Stomach (tissue), 9 donors: ENCODE measurements around the gene HDGFL2. TPM values are rescaled to one million over a fixed set of nuclear protein-coding genes. Genes with fewer than 3 reads are reported as not detected.

ENCODE experiments used
- DNase-seq, 2 donors: peaks; one replicate each; pipeline versions ENCODE4 v3.0.0 to v3.0.0-alpha.2; 2013 to 2019
- H3K27ac ChIP-seq, 5 donors: fragments of 200-600 bp in 4 of 5; sonication (generic) in 4 of 5; one replicate each; pipeline ENCODE4 v1.5.1; 2013 to 2019; ENCODE audit warnings: mild to moderate bottlenecking in 1 of 5, moderate library complexity in 1 of 5
- H3K27me3 ChIP-seq, 3 donors: fragments of 200-600 bp; sonication (generic); one replicate each; pipeline ENCODE4 v1.5.1; 2017 to 2019; ENCODE audit warnings: mixed run types in 1 of 3
- H3K36me3 ChIP-seq, 4 donors: fragments of 200-600 bp; sonication (generic); 1 replicate in 3 of 4; 2 replicates in 1 of 4; pipeline ENCODE4 v1.5.1; 2016 to 2019
- H3K4me1 ChIP-seq, 4 donors: fragments of 200-600 bp; sonication (generic); one replicate each; pipeline ENCODE4 v1.5.1; 2016 to 2019
- H3K4me3 ChIP-seq, 4 donors: fragments of 200-600 bp; sonication (generic) in 3 of 4; one replicate each; pipeline ENCODE4 v1.5.1; 2016 to 2019; ENCODE audit warnings: mild to moderate bottlenecking in 1 of 4
- H3K9me3 ChIP-seq, 4 donors: fragments of 200-600 bp; sonication (generic); one replicate each; pipeline ENCODE4 v1.5.1; 2016 to 2019
- EP300 ChIP-seq: sonication (generic); formaldehyde crosslinking; IDR thresholded peaks from one replicate; pipeline ENCODE4 v1.6.1; 2017; ENCODE audit warnings: antibody characterized with exemption
- POLR2A ChIP-seq, 4 donors: fragments of 450-650 bp; IDR thresholded peaks; one replicate each; pipeline ENCODE4 v1.6.1; 2016; ENCODE audit warnings: antibody characterized with exemption in 4 of 4, control low read depth in 2 of 4, mild to moderate bottlenecking in 1 of 4, moderate library complexity in 1 of 4
- POLR2AphosphoS5 ChIP-seq, 3 donors: sonication (generic); formaldehyde crosslinking; IDR thresholded peaks; one replicate each; pipeline ENCODE4 v1.6.1; 2016; ENCODE audit warnings: antibody characterized with exemption in 3 of 3
- WGBS, 5 donors: extraction: QIAGEN DNeasy Blood & Tissue Kit in 3 of 5; methylation state at CpG; one replicate each; pipeline versions ENCODE4 v1.1.5 to v1.1.7; 2013 to 2018; 5-methylcytosine and 5-hydroxymethylcytosine counted together
- intact Hi-C: fragments of 100-400 bp; cut with DNase I; formaldehyde crosslinking; loops from one replicate; pipeline ENCODE4 v1.15.1; 2023; ENCODE audit warnings: low total_unique reads
- polyA plus RNA-seq, 3 donors: library from polyadenylated mRNA; stranded (reverse); fragments of 200-250 nt; gene quantifications; one replicate each; pipeline ENCODE4 v1.2.3, GENCODE V29; 2013
- total RNA-seq, 5 donors: library from RNA; depleted of rRNA; stranded (reverse); fragments of >200 nt; gene quantifications; one replicate each; pipeline versions ENCODE4 v1.1.0 to v1.2.3, GENCODE V29; 2014 to 2016
- TF ChIP-seq, protein P1 (sequence below), 7 experiments: fragments of 450-650 bp in 4 of 7; fragments of 200-600 bp in 3 of 7; sonication (generic) in 3 of 7; IDR thresholded peaks; one replicate each; pipeline ENCODE4 v1.5.1; 2016 to 2019; ENCODE audit warnings: antibody characterized with exemption in 7 of 7, control low read depth in 2 of 7, mild to moderate bottlenecking in 1 of 7
- donor health status: healthy with polysubstance abuse.
- donor health status: Bipolar disorder and iron deficiency.
- donor health status: healthy.

Gene HDGFL2
- total and polyA plus RNA-seq, 8 donors: 25.5 to 127 (median 35.0) TPM

DNA sequence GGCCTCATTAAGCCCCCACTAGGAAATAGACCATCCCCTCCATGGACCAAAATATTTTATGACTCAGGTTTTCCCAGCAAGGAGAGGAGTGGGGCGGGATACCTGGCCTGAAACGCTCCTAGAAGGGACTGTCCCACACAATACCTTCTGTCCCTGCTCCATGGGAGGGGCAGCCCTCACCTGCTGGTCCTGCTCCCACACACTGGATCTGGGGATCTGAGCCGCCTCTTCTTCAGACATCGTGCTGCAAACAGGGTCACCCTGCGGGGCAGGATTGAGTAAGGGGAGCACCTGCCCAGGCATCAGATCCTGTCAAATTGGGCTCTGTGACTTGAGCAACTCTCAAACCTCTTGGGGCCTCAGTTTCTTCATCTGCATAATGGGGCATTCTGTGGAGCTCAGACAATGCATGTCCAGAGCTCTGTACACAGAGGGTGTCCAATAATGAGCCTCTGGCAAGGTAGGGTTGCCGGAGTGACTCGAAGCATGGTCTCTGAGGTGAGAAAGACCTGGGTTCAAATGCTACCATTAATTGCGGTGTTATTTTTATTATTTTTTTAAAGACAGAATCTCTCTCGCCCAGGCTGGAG is 61.8 kb downstream of the HDGFL2 start:
- Histone ChIP-seq H3K9me3 (no peaks in the 10 kb centered on the region), H3K4me3 (peak overlapping the region in 2 of 4 donors; percentile 39 to 50), H3K36me3 (peaks cover 0 to 3% (median 0%) of the 10 kb centered on the region in 4 donors), H3K27me3 (peaks cover 0 to 43% (median 9%) of the 10 kb centered on the region in 3 donors), H3K4me1 (peaks cover 12 to 63% (median 56%) of the 10 kb centered on the region in 4 donors), H3K27ac (peak overlapping the region in 3 of 5 donors; percentile 23 to 82 (median 72))
- WGBS, 5 donors: 74 to 87% (median 84%) methylated on average over 9 of the region's 9 CpGs
- intact Hi-C loops: no loop called here
- no peak for DNase-seq
- TF ChIP-seq EP300: no peak
- TF ChIP-seq, protein P1, sequence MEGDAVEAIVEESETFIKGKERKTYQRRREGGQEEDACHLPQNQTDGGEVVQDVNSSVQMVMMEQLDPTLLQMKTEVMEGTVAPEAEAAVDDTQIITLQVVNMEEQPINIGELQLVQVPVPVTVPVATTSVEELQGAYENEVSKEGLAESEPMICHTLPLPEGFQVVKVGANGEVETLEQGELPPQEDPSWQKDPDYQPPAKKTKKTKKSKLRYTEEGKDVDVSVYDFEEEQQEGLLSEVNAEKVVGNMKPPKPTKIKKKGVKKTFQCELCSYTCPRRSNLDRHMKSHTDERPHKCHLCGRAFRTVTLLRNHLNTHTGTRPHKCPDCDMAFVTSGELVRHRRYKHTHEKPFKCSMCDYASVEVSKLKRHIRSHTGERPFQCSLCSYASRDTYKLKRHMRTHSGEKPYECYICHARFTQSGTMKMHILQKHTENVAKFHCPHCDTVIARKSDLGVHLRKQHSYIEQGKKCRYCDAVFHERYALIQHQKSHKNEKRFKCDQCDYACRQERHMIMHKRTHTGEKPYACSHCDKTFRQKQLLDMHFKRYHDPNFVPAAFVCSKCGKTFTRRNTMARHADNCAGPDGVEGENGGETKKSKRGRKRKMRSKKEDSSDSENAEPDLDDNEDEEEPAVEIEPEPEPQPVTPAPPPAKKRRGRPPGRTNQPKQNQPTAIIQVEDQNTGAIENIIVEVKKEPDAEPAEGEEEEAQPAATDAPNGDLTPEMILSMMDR (IDR thresholded peaks at IDR 0.05): no peak
- TF ChIP-seq POLR2AphosphoS5 (IDR thresholded peaks at IDR 0.05): no peak

GRCh38 chr19:4534836-4535658 is 63.0 kb downstream of the HDGFL2 start, which contains the start of gene PLIN5:
Gene PLIN5, minus strand, starts transcription at chr19:4535224. Its CDS starts 1,150 bp downstream, at chr19:4534074.
- peak in 1 of 4 donors; percentile 32 for TF ChIP-seq POLR2A (IDR thresholded peaks at IDR 0.05)
- TF ChIP-seq POLR2AphosphoS5 (IDR thresholded peaks at IDR 0.05): peak in 2 of 3 donors; percentile 41 to 79
- TF ChIP-seq, protein P1 (IDR thresholded peaks at IDR 0.05): no peak
- peak within 1 kb of the TSS; percentile 72 to 89 (median 82) for H3K27ac ChIP-seq
- H3K9me3 ChIP-seq: no peaks in the 10 kb centered on the region
- peak within 1 kb of the TSS; percentile 39 to 50 (median 48) for H3K4me3 ChIP-seq
- H3K27me3 ChIP-seq: peaks cover 0 to 48% (median 12%) of the 10 kb centered on the region in 3 donors
- 6 to 19% (median 8%) methylated on average over 25 to 49 of the region's 49 CpGs for WGBS, 5 donors
- peaks cover 12 to 64% (median 62%) of the 10 kb centered on the region in 4 donors for H3K4me1 ChIP-seq
- no peaks in the 10 kb centered on the region for H3K36me3 ChIP-seq
- intact Hi-C loops: no loop called here
- peak; percentile 93 to 96 for DNase-seq

GRCh38 chr19:4536798-4537197 is 64.7 kb downstream of the HDGFL2 start:
- intact Hi-C loops: no loop called here
- Histone ChIP-seq H3K9me3 (peaks cover 0 to 6% (median 0%) of the 10 kb centered on the region in 4 donors), H3K27ac (peak overlapping the region in 4 of 5 donors; percentile 15 to 24 (median 20)), H3K4me3 (peak overlapping the region in 1 of 4 donors; percentile 50), H3K4me1 (peaks cover 12 to 65% (median 59%) of the 10 kb centered on the region in 4 donors), H3K36me3 (no peaks in the 10 kb centered on the region), H3K27me3 (peaks cover 0 to 46% (median 12%) of the 10 kb centered on the region in 3 donors)
- TF ChIP-seq POLR2A (IDR thresholded peaks at IDR 0.05) (no peak), POLR2AphosphoS5 (IDR thresholded peaks at IDR 0.05) (no peak), EP300 (no peak)
- TF ChIP-seq, protein P1 (IDR thresholded peaks at IDR 0.05): no peak
- 35 to 55% (median 39%) methylated on average over 5 of the region's 5 CpGs for WGBS, 5 donors
- no peak for DNase-seq

DNA sequence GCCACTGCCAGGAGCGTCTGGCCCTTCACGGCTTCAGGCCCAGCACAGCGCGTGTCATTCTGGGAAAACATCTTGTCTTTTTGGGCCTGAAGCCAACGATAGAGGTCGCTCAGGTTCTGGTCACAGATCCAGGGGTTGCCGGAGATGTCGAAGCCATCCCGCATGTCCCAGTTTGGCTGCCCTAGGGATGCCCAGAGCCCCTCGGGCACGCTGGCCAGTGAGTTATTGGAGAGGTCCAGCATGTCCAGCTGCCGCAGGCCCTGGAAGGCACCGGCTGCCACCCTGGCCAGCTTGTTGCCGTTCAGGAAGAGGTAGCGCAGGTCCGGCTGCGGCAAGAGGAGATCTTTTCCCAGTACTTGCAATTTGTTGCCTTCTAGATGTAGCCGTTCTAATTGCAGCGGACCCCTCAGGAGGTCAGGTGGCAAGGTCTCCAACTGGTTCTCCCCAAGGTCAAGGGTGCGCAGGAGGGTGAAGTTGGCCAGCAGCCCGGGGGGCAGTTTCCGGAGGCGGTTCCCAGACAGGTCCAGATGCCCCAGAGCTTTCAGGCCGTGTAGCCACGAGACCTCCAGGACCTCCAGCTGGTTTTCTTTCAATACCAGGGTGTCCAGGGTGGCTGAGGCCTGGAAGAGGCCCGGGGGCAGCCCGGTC is 66.0 kb downstream of the HDGFL2 start:
- intact Hi-C loops: no loop called here

More for the DNA sequence above, 66.0 kb downstream of the HDGFL2 start:
- peaks cover 0 to 46% (median 12%) of the 10 kb centered on the region in 3 donors for H3K27me3 ChIP-seq
- no peak for DNase-seq
- peaks cover 0 to 6% (median 0%) of the 10 kb centered on the region in 4 donors for H3K9me3 ChIP-seq
- H3K36me3 ChIP-seq: no peaks in the 10 kb centered on the region
- H3K4me3 ChIP-seq: peak overlapping the region in 2 of 4 donors; percentile 33 to 50
- H3K27ac ChIP-seq: peak overlapping the region in 2 of 5 donors; percentile 89 to 90
- H3K4me1 ChIP-seq: peaks cover 12 to 61% (median 56%) of the 10 kb centered on the region in 4 donors
- TF ChIP-seq EP300: no peak
- TF ChIP-seq POLR2AphosphoS5 (IDR thresholded peaks at IDR 0.05): no peak
- TF ChIP-seq POLR2A (IDR thresholded peaks at IDR 0.05): no peak
- TF ChIP-seq, protein P1 (IDR thresholded peaks at IDR 0.05): no peak
- 78 to 88% (median 83%) methylated on average over 22 to 27 of the region's 27 CpGs for WGBS, 5 donors
